Neural crest cell (in vitro differentiated cells): ENCODE measurements around the gene XRRA1. TPM values are rescaled to one million over a fixed set of nuclear protein-coding genes. Genes with fewer than 3 reads are reported as not detected.
"Not testable (repeated sequence)": the region's sequence is repeated elsewhere in the genome, so short reads cannot be mapped to it uniquely, and the experiment has no call there.

ENCODE experiments used
- DNase-seq: peaks from one replicate; pipeline ENCODE4 v3.0.0; 2021; ENCODE audit warnings: low read depth, mixed read lengths, low spot score
- H3K27ac Mint-ChIP-seq: one replicate; pipeline ENCODE4 v1.8.0; 2021; ENCODE audit warnings: mild to moderate bottlenecking, mixed read lengths; ENCODE audit not compliant: unreplicated experiment
- H3K27me3 Mint-ChIP-seq: 2 replicates; pipeline ENCODE4 v1.8.0; 2021; ENCODE audit warnings: low read depth, mild to moderate bottlenecking, mixed read lengths
- H3K36me3 Mint-ChIP-seq: 2 replicates; pipeline ENCODE4 v1.8.0; 2021; ENCODE audit warnings: low read depth, mild to moderate bottlenecking, mixed read lengths
- H3K4me1 Mint-ChIP-seq: 2 replicates; pipeline ENCODE4 v1.8.0; 2021; ENCODE audit warnings: mixed read lengths
- H3K4me3 Mint-ChIP-seq: one replicate; pipeline ENCODE4 v1.8.0; 2021; ENCODE audit warnings: mild to moderate bottlenecking, mixed read lengths
- H3K9me3 Mint-ChIP-seq: 2 replicates; pipeline ENCODE4 v1.8.0; 2021; ENCODE audit warnings: mixed read lengths
- total RNA-seq: library from RNA; stranded (reverse); gene quantifications from 2 replicates; pipeline ENCODE4 v1.2.1, GENCODE V29; 2021
- TF ChIP-seq, protein P1 (sequence below): fragments of 200-600 bp; sonication (generic); conservative IDR thresholded peaks from 2 replicates; pipeline ENCODE4 v1.5.0; 2021; ENCODE audit warnings: antibody characterized with exemption, mild to moderate bottlenecking

The XRRA1 gene
- total RNA-seq, 1 donor from 2014 or later, result 8.3 TPM

- no peaks in the 10 kb centered on the region for H3K9me3 Mint-ChIP-seq
- no peak overlapping the region for H3K27ac Mint-ChIP-seq
- no peak for DNase-seq
- TF ChIP-seq, protein P1, sequence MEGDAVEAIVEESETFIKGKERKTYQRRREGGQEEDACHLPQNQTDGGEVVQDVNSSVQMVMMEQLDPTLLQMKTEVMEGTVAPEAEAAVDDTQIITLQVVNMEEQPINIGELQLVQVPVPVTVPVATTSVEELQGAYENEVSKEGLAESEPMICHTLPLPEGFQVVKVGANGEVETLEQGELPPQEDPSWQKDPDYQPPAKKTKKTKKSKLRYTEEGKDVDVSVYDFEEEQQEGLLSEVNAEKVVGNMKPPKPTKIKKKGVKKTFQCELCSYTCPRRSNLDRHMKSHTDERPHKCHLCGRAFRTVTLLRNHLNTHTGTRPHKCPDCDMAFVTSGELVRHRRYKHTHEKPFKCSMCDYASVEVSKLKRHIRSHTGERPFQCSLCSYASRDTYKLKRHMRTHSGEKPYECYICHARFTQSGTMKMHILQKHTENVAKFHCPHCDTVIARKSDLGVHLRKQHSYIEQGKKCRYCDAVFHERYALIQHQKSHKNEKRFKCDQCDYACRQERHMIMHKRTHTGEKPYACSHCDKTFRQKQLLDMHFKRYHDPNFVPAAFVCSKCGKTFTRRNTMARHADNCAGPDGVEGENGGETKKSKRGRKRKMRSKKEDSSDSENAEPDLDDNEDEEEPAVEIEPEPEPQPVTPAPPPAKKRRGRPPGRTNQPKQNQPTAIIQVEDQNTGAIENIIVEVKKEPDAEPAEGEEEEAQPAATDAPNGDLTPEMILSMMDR, result no peak
- H3K4me1 Mint-ChIP-seq, result peaks cover 8% of the 10 kb centered on the region
- H3K27me3 Mint-ChIP-seq, result no peaks in the 10 kb centered on the region
- H3K36me3 Mint-ChIP-seq, result peaks cover 33% of the 10 kb centered on the region
- H3K4me3 Mint-ChIP-seq, result no peak overlapping the region
Measured at GRCh38 chr11:74837191-74837590, 111.7 kb downstream of the XRRA1 start.

DNA sequence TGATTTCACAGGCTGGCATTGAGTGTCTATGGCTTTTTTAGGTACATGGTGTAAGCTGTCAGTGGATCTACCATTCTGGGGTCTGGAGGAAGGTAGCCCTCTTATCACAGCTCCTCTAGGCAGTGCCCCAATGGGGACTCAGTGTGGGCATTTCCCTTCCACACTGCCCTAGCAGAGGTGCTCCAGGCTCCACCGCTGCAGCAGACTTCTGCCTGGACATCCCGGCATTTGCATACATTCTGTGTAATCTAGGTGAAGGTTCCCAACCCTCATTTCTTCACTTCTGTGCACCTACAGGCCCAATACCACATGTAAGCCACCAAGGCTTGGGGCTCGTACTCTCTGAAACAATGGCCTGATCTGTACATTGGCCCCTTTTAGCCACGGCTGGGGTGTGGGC is 122.0 kb downstream of the XRRA1 start:
- no peak for DNase-seq
- H3K27ac Mint-ChIP-seq, result no peak overlapping the region
- no peak overlapping the region for H3K4me3 Mint-ChIP-seq
- no peaks in the 10 kb centered on the region for H3K4me1 Mint-ChIP-seq
- H3K27me3 Mint-ChIP-seq, result no peaks in the 10 kb centered on the region
- H3K36me3 Mint-ChIP-seq, result peaks cover 87% of the 10 kb centered on the region
- peaks cover 35% of the 10 kb centered on the region for H3K9me3 Mint-ChIP-seq
- TF ChIP-seq, protein P1, result no peak

- H3K4me1 Mint-ChIP-seq, H3K4me3 Mint-ChIP-seq, H3K27ac Mint-ChIP-seq, H3K27me3 Mint-ChIP-seq, DNase-seq: not testable (repeated sequence)
- peaks cover 84% of the 10 kb centered on the region for H3K36me3 Mint-ChIP-seq
- peaks cover 32% of the 10 kb centered on the region for H3K9me3 Mint-ChIP-seq
Measured at GRCh38 chr11:74825596-74825995, 123.3 kb downstream of the XRRA1 start.

- peaks cover 31% of the 10 kb centered on the region for H3K9me3 Mint-ChIP-seq
- no peak overlapping the region for H3K27ac Mint-ChIP-seq
- DNase-seq, result no peak
- no peak overlapping the region for H3K4me3 Mint-ChIP-seq
- H3K27me3 Mint-ChIP-seq, result no peaks in the 10 kb centered on the region
- H3K4me1 Mint-ChIP-seq, result no peaks in the 10 kb centered on the region
- peaks cover 83% of the 10 kb centered on the region for H3K36me3 Mint-ChIP-seq
- TF ChIP-seq, protein P1, result no peak
Measured at GRCh38 chr11:74824285-74824982, 124.5 kb downstream of the XRRA1 start.

- TF ChIP-seq, protein P1, result no peak
- H3K9me3 Mint-ChIP-seq, result peaks cover 16% of the 10 kb centered on the region
- H3K4me3 Mint-ChIP-seq, result no peak overlapping the region
- peaks cover 74% of the 10 kb centered on the region for H3K36me3 Mint-ChIP-seq
- H3K4me1 Mint-ChIP-seq, result no peaks in the 10 kb centered on the region
- no peaks in the 10 kb centered on the region for H3K27me3 Mint-ChIP-seq
- no peak for DNase-seq
- no peak overlapping the region for H3K27ac Mint-ChIP-seq
Measured at GRCh38 chr11:74822170-74822569, 126.7 kb downstream of the XRRA1 start.

- no peak for DNase-seq
- H3K9me3 Mint-ChIP-seq, result peaks cover 14% of the 10 kb centered on the region
- H3K4me3 Mint-ChIP-seq, result no peak overlapping the region
- peaks cover 65% of the 10 kb centered on the region for H3K36me3 Mint-ChIP-seq
- H3K27ac Mint-ChIP-seq, result no peak overlapping the region
- H3K4me1 Mint-ChIP-seq, result no peaks in the 10 kb centered on the region
- no peaks in the 10 kb centered on the region for H3K27me3 Mint-ChIP-seq
- TF ChIP-seq, protein P1, result no peak
Measured at GRCh38 chr11:74820763-74821162, 128.1 kb downstream of the XRRA1 start.
